Upper lobe of left lung (tissue), 6 donors: Measurements from ENCODE around the gene HIF1AN. TPM values are rescaled to one million over a fixed set of nuclear protein-coding genes. Genes with fewer than 3 reads are reported as not detected.
A peak's percentile ranks its signal among the peaks of the same experiment; 100 is the strongest.

Source experiments
- ATAC-seq, 2 donors: fragments of 200-7000 bp; cut with Tn5 transposase; one replicate each; pipeline ENCODE4 v1.9.1; 2022; ENCODE audit warnings: mild to moderate bottlenecking in 2 of 2, moderate library complexity in 2 of 2; ENCODE audit not compliant: low FRiP score in 2 of 2
- DNase-seq, 2 donors: peaks; one replicate each; pipeline ENCODE4 v3.0.0-alpha.2; 2019 to 2020
- H3K27ac ChIP-seq, 4 donors: fragments of 200-600 bp; sonication (generic); one replicate each; pipeline ENCODE4 v1.5.1; 2016 to 2019
- H3K27me3 ChIP-seq, 4 donors: fragments of 200-600 bp; sonication (generic); one replicate each; pipeline ENCODE4 v1.5.1; 2017 to 2019
- H3K36me3 ChIP-seq, 4 donors: fragments of 200-600 bp; sonication (generic); one replicate each; pipeline ENCODE4 v1.5.1; 2016 to 2019
- H3K4me1 ChIP-seq, 4 donors: fragments of 200-600 bp; sonication (generic); one replicate each; pipeline ENCODE4 v1.5.1; 2018 to 2019
- H3K4me3 ChIP-seq, 4 donors: fragments of 200-600 bp; sonication (generic); one replicate each; pipeline ENCODE4 v1.5.1; 2017 to 2019; ENCODE audit warnings: mild to moderate bottlenecking in 2 of 4, moderate library complexity in 1 of 4
- H3K9me3 ChIP-seq, 4 donors: fragments of 200-600 bp; sonication (generic); one replicate each; pipeline ENCODE4 v1.5.1; 2018 to 2019
- CTCF ChIP-seq, 6 experiments: fragments of 450-650 bp in 4 of 6; fragments of 200-600 bp in 2 of 6; sonication (generic) in 2 of 6; IDR thresholded peaks; one replicate each; pipeline ENCODE4 v1.5.1; 2016 to 2019; ENCODE audit warnings: antibody characterized with exemption in 6 of 6
- EP300 ChIP-seq, 4 donors: sonication (generic); formaldehyde crosslinking; IDR thresholded peaks; one replicate each; pipeline ENCODE4 v1.5.1; 2017; ENCODE audit warnings: antibody characterized with exemption in 4 of 4, control low read depth in 2 of 4
- POLR2A ChIP-seq, 4 donors: fragments of 450-650 bp; IDR thresholded peaks; one replicate each; pipeline ENCODE4 v1.5.1; 2016 to 2017; ENCODE audit warnings: antibody characterized with exemption in 4 of 4, mild to moderate bottlenecking in 2 of 4
- POLR2AphosphoS5 ChIP-seq, 2 donors: sonication (generic); formaldehyde crosslinking; IDR thresholded peaks; one replicate each; pipeline ENCODE4 v1.5.1; 2017; ENCODE audit warnings: antibody characterized with exemption in 2 of 2
- WGBS, 2 donors: methylation state at CpG; one replicate each; pipeline ENCODE4 v1.1.5; 2017 to 2018; 5-methylcytosine and 5-hydroxymethylcytosine counted together
- total RNA-seq, 6 donors: library from RNA; depleted of rRNA in 4 of 6; stranded (reverse); fragments of >200 nt in 4 of 6; gene quantifications; one replicate each; pipeline versions ENCODE4 v1.1.0 to v1.2.1, GENCODE V29; 2016 to 2021
- donor health status: DM: no; HTN: no; CAD: no; lungs with moderate emphysema.
- donor health status: DM: no; HTN: yes; CAD: no; lungs with severe emphysema.

HIF1AN gene
- total RNA-seq, 6 donors from 2014 or later: 7.2 to 34.6 (median 18.4) TPM

- no peak overlapping the region for H3K4me3 ChIP-seq
- WGBS, 2 donors: 91 to 95% methylated on average over 5 of the region's 5 CpGs
- no peaks in the 10 kb centered on the region for H3K27me3 ChIP-seq
- peaks cover 0 to 6% (median 0%) of the 10 kb centered on the region in 4 donors for H3K4me1 ChIP-seq
- H3K36me3 ChIP-seq: peaks cover 4 to 33% (median 15%) of the 10 kb centered on the region in 4 donors
- DNase-seq (no peak), ATAC-seq (no peak)
- no peak overlapping the region for H3K27ac ChIP-seq
- no peak for TF ChIP-seq POLR2AphosphoS5 (IDR thresholded peaks at IDR 0.05)
- TF ChIP-seq CTCF (IDR thresholded peaks at IDR 0.05): no peak
- no peak for TF ChIP-seq EP300 (IDR thresholded peaks at IDR 0.05)
- TF ChIP-seq POLR2A (IDR thresholded peaks at IDR 0.05): no peak
- H3K9me3 ChIP-seq: no peaks in the 10 kb centered on the region
Measured at GRCh38 chr10:100506596-100507356, 29.0 kb upstream of the HIF1AN start.

GRCh38 chr10:100507357-100507732 is 28.4 kb upstream of the HIF1AN start:
- WGBS, 2 donors: 91 to 93% methylated on average over 5 of the region's 5 CpGs
- ATAC-seq (no peak), DNase-seq (no peak)
- Histone ChIP-seq H3K9me3 (no peaks in the 10 kb centered on the region), H3K4me1 (peaks cover 0 to 6% (median 0%) of the 10 kb centered on the region in 4 donors), H3K36me3 (peaks cover 0 to 28% (median 11%) of the 10 kb centered on the region in 4 donors), H3K4me3 (no peak overlapping the region), H3K27me3 (no peaks in the 10 kb centered on the region), H3K27ac (no peak overlapping the region)
- TF ChIP-seq EP300 (IDR thresholded peaks at IDR 0.05): no peak
- TF ChIP-seq CTCF (IDR thresholded peaks at IDR 0.05): no peak
- no peak for TF ChIP-seq POLR2A (IDR thresholded peaks at IDR 0.05)
- TF ChIP-seq POLR2AphosphoS5 (IDR thresholded peaks at IDR 0.05): no peak

DNA sequence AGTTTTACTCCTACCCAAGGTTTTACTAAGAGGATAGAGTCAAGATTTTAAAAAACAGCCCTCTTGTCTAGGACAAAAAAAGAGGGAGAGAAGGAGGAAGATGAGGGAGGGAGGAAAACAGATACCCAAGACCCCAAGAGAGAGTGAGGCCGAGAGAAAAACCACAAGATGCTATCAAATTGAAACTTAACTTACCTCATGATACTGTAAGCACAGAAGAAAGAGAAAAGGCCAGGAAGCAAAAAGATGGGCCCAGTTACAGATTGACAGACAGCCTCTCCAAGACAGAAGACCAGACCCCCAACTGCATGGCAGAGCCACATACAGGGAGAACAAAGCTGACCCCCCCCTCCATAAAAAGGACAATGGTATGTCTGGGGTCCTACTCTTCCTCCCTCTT is 27.5 kb upstream of the HIF1AN start:
- no peak for TF ChIP-seq POLR2AphosphoS5 (IDR thresholded peaks at IDR 0.05)
- TF ChIP-seq EP300 (IDR thresholded peaks at IDR 0.05): no peak
- no peak for TF ChIP-seq POLR2A (IDR thresholded peaks at IDR 0.05)
- 60 to 77% methylated on average over 1 of the region's 1 CpG for whole genome bisulfite sequencing, 2 donors
- no peak overlapping the region for H3K4me3 ChIP-seq
- ATAC-seq (no peak), DNase-seq (no peak)
- H3K36me3 ChIP-seq: peaks cover 0 to 28% (median 11%) of the 10 kb centered on the region in 4 donors
- H3K27me3 ChIP-seq: no peaks in the 10 kb centered on the region
- no peaks in the 10 kb centered on the region for H3K9me3 ChIP-seq
- H3K4me1 ChIP-seq: peaks cover 0 to 6% (median 0%) of the 10 kb centered on the region in 4 donors
- H3K27ac ChIP-seq: no peak overlapping the region

- WGBS, 2 donors: 53 to 56% methylated on average over 3 of the region's 3 CpGs
- no peak for DNase-seq
- TF ChIP-seq CTCF (IDR thresholded peaks at IDR 0.05): peak in 3 of 6 experiments; percentile 33 to 46 (median 45)
- TF ChIP-seq EP300 (IDR thresholded peaks at IDR 0.05): no peak
- Histone ChIP-seq H3K9me3 (no peaks in the 10 kb centered on the region), H3K4me3 (no peak overlapping the region), H3K27me3 (no peaks in the 10 kb centered on the region), H3K4me1 (peaks cover 0 to 6% (median 0%) of the 10 kb centered on the region in 4 donors), H3K27ac (no peak overlapping the region), H3K36me3 (peaks cover 0 to 28% (median 11%) of the 10 kb centered on the region in 4 donors)
- no peak for ATAC-seq
Measured at GRCh38 chr10:100508691-100509150, 27.0 kb upstream of the HIF1AN start.

DNA sequence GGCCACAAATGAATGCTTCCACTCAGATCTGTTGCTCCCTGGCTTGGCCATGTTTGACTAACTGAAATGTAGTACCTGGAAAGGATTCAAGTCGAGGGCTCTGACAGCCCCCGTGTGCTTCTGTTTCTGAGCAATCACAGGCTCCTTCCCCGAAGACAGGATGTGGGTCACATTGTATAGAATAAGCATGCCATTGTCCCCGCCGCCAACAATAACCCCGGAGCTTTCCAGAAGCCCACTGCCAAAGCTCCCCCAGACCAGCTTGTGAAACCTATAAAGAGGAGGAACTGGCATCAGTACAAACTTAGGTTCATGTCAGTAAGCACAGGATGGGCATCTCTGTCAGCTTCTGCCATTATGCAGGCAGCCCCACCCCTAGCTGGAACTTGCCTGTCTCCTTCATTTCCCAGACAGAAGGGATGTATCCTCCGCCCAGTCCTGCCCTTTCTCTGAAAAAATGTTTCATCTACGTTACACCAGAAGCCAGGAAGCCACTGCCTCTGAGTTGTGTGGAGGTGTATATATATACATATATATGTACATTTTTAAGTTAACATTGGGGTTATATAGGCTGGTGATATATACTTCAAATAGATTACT is 26.4 kb upstream of the HIF1AN start:
- ATAC-seq (no peak), DNase-seq (no peak)
- H3K36me3 ChIP-seq: peaks cover 0 to 28% (median 11%) of the 10 kb centered on the region in 4 donors
- no peak overlapping the region for H3K27ac ChIP-seq
- H3K4me1 ChIP-seq: peaks cover 0 to 6% (median 0%) of the 10 kb centered on the region in 4 donors
- no peaks in the 10 kb centered on the region for H3K9me3 ChIP-seq
- TF ChIP-seq CTCF (IDR thresholded peaks at IDR 0.05) (no peak), POLR2A (IDR thresholded peaks at IDR 0.05) (no peak), POLR2AphosphoS5 (IDR thresholded peaks at IDR 0.05) (no peak), EP300 (IDR thresholded peaks at IDR 0.05) (no peak)
- no peaks in the 10 kb centered on the region for H3K27me3 ChIP-seq
- H3K4me3 ChIP-seq: no peak overlapping the region
- 57 to 86% methylated on average over 5 to 8 of the region's 8 CpGs for WGBS, 2 donors
